Measurements from ENCODE around the gene VPS26B.

The VPS26B gene

GRCh38 chr11:134257101-134257500 lies 32.6 kb downstream of the VPS26B start:
- DNase-seq (ENCODE audit: low read depth in 2 of 2, low spot score in 1 of 2): no peak

- no peak for DNase-seq (ENCODE audit: low read depth in 2 of 2, low spot score in 1 of 2)
Observed at GRCh38 chr11:134258577-134258976, 34.1 kb downstream of the VPS26B start.

- DNase-seq (ENCODE audit: low read depth in 2 of 2, low spot score in 1 of 2): no peak
Observed at GRCh38 chr11:134260503-134260902, 36.0 kb downstream of the VPS26B start.

GRCh38 chr11:134260983-134261382 lies 36.5 kb downstream of the VPS26B start:
- no peak for DNase-seq (ENCODE audit: low read depth in 2 of 2, low spot score in 1 of 2)

- no peak for DNase-seq (ENCODE audit: low read depth in 2 of 2, low spot score in 1 of 2)
Observed at GRCh38 chr11:134261626-134262488, 37.4 kb downstream of the VPS26B start.

GRCh38 chr11:134264966-134265764 lies 40.7 kb downstream of the VPS26B start:
- DNase-seq (ENCODE audit: low read depth in 2 of 2, low spot score in 1 of 2): no peak

GRCh38 chr11:134266440-134266839 lies 42.0 kb downstream of the VPS26B start:
- no peak for DNase-seq (ENCODE audit: low read depth in 2 of 2, low spot score in 1 of 2)

GRCh38 chr11:134266841-134267251 lies 42.4 kb downstream of the VPS26B start:
- DNase-seq (ENCODE audit: low read depth in 2 of 2, low spot score in 1 of 2): no peak

GRCh38 chr11:134267461-134267860 lies 43.0 kb downstream of the VPS26B start:
- no peak for DNase-seq (ENCODE audit: low read depth in 2 of 2, low spot score in 1 of 2)

- DNase-seq (ENCODE audit: low read depth in 2 of 2, low spot score in 1 of 2): no peak
Observed at GRCh38 chr11:134267966-134268365, 43.5 kb downstream of the VPS26B start.

GRCh38 chr11:134270250-134270714 lies 45.8 kb downstream of the VPS26B start:
- no peak for DNase-seq (ENCODE audit: low read depth in 2 of 2, low spot score in 1 of 2)

- DNase-seq (ENCODE audit: low read depth in 2 of 2, low spot score in 1 of 2): no peak
Observed at GRCh38 chr11:134271978-134272377, 47.5 kb downstream of the VPS26B start.

- no peak for DNase-seq (ENCODE audit: low read depth in 2 of 2, low spot score in 1 of 2)
Observed at GRCh38 chr11:134272381-134273316, 48.2 kb downstream of the VPS26B start.

- DNase-seq (ENCODE audit: low read depth in 2 of 2, low spot score in 1 of 2): no peak
Observed at GRCh38 chr11:134273317-134273712, 48.8 kb downstream of the VPS26B start.

GRCh38 chr11:134275188-134275533 lies 50.7 kb downstream of the VPS26B start:
- no peak for DNase-seq (ENCODE audit: low read depth in 2 of 2, low spot score in 1 of 2)

GRCh38 chr11:134275534-134276395 lies 51.3 kb downstream of the VPS26B start, which contains the start of gene GLB1L3:
Gene GLB1L3 (plus strand): TSS chr11:134276379. CDS start chr11:134276741, 362 bp downstream.
- peak; percentile 48 to 49 for DNase-seq (ENCODE audit: low read depth in 2 of 2, low spot score in 1 of 2)

GRCh38 chr11:134276396-134277182 lies 52.1 kb downstream of the VPS26B start:
- no peak for DNase-seq (ENCODE audit: low read depth in 2 of 2, low spot score in 1 of 2)

GRCh38 chr11:134277183-134278001 lies 52.9 kb downstream of the VPS26B start:
- DNase-seq (ENCODE audit: low read depth in 2 of 2, low spot score in 1 of 2): no peak
